HepG2 (cell line): ENCODE measurements around the gene ZNF683. TPM values are rescaled to one million over a fixed set of nuclear protein-coding genes. Genes with fewer than 3 reads are reported as not detected.
A peak's percentile ranks its signal among the peaks of the same experiment; 100 is the strongest.

Experiments
- ATAC-seq: fragments of 200-7000 bp; cut with Tn5 transposase; 3 replicates; pipeline ENCODE4 v1.9.1; 2020; ENCODE audit warnings: mild to moderate bottlenecking, moderate library complexity
- BruUV-seq: library from RNA; stranded (reverse); fragments of 400-500 nt; replicated peaks from 2 replicates; lab custom pipeline; 2021; lab: Mats Ljungman, UMichigan
- CTCF ChIA-PET: fragments of 300-600 bp; formaldehyde crosslinking; extraction: SDS; loops from one replicate; lab custom pipeline; 2021; ENCODE audit warnings: low total read pairs, inconsistent platforms, low intra/inter-chr PET ratio; lab: Yijun Ruan, JAX
- POLR2A ChIA-PET: fragments of 350-600 bp; sonication (Branson Sonifier 250); formaldehyde crosslinking; loops from one replicate; lab custom pipeline; 2020; ENCODE audit warnings: antibody characterized with exemption, inconsistent platforms; lab: Yijun Ruan, JAX
- DNase-seq: peaks from one replicate; pipeline ENCODE4 v3.0.0-alpha.2; 2015; ENCODE audit warnings: low spot score
- FAIRE-seq: peaks from 3 replicates; lab custom pipeline; 2011; peaks lifted over from hg19 to GRCh38; lab: Jason Lieb, UNC
- H2AFZ ChIP-seq: one replicate; pipeline ENCODE4 v1.6.1; 2011; ENCODE audit warnings: low read length, inconsistent platforms
- H3K27ac ChIP-seq: fragments of 300-600 bp; 3 replicates; pipeline ENCODE4 v1.8.0; 2011; ENCODE audit warnings: mixed run types, mild to moderate bottlenecking, mixed read lengths, low read length, inconsistent platforms; ENCODE audit not compliant: insufficient read depth; ENCODE audit errors: extremely low read length
- H3K27me3 ChIP-seq, 2 experiments: fragments of 200-600 bp in 1 of 2; 2 replicates in 1 of 2; 3 replicates in 1 of 2; pipeline versions ENCODE4 v1.6.0 to v1.8.0; 2011; ENCODE audit warnings: low read length in 2 of 2, mild to moderate bottlenecking in 2 of 2, moderate library complexity in 2 of 2, inconsistent platforms in 1 of 2; ENCODE audit not compliant: insufficient read depth in 2 of 2, control insufficient read depth in 1 of 2
- H3K36me3 ChIP-seq, 2 experiments: fragments of 200-600 bp in 1 of 2; replicated peaks in 1 of 2; 2 replicates in 1 of 2; 3 replicates in 1 of 2; pipeline versions ENCODE4 v1.5.1 to v1.8.0; 2011; ENCODE audit warnings: low read length in 2 of 2, inconsistent platforms in 1 of 2; ENCODE audit not compliant: insufficient read depth in 2 of 2, control insufficient read depth in 1 of 2
- H3K4me1 ChIP-seq: 2 replicates; pipeline ENCODE4 v1.5.1; 2012; ENCODE audit warnings: low read length, inconsistent platforms; ENCODE audit not compliant: insufficient read depth
- H3K4me2 ChIP-seq: 2 replicates; pipeline ENCODE4 v1.6.0; 2011; ENCODE audit warnings: low read depth, low read length, inconsistent platforms
- H3K4me3 ChIP-seq, 3 experiments: fragments of 200-600 bp in 1 of 3; sonication (generic), shearing (Covaris generic) in 1 of 3; replicated peaks in 1 of 3; 2 replicates each; pipeline ENCODE4 v1.5.1; 2011 to 2016; ENCODE audit warnings: low read length in 3 of 3, inconsistent platforms in 2 of 3, low read depth in 2 of 3, mild to moderate bottlenecking in 2 of 3, control low read depth in 1 of 3, mixed read lengths in 1 of 3; ENCODE audit not compliant: insufficient read depth in 1 of 3
- H3K79me2 ChIP-seq: one replicate; pipeline ENCODE4 v1.6.1; 2011; ENCODE audit warnings: low read length, inconsistent platforms; ENCODE audit not compliant: insufficient read depth
- H3K9ac ChIP-seq: 2 replicates; pipeline ENCODE4 v1.6.0; 2011; ENCODE audit warnings: mild to moderate bottlenecking, low read depth, low read length, inconsistent platforms; ENCODE audit not compliant: insufficient read depth
- H3K9me3 ChIP-seq: 2 replicates; pipeline ENCODE4 v1.5.1; 2012; ENCODE audit warnings: mild to moderate bottlenecking, low read length
- H4K20me1 ChIP-seq: 2 replicates; pipeline ENCODE4 v1.6.0; 2011; ENCODE audit warnings: inconsistent platforms, mild to moderate bottlenecking, low read length, moderate library complexity; ENCODE audit not compliant: insufficient read depth
- RBFOX2 ChIP-seq: fragments of 200-400 bp; formaldehyde crosslinking; IDR thresholded peaks from 2 replicates; pipeline ENCODE4 v1.6.1; 2017; ENCODE audit warnings: low read depth, mild to moderate bottlenecking, low read length
- SALL1 ChIP-seq: sonication (generic); formaldehyde crosslinking; IDR thresholded peaks from 2 replicates; pipeline ENCODE4 v1.8.0; 2022; ENCODE audit warnings: mild to moderate bottlenecking, missing genetic modification reagents
- TBX3 ChIP-seq: fragments of 450-650 bp; IDR thresholded peaks from 2 replicates; pipeline ENCODE4 v1.6.1; 2017; ENCODE audit warnings: antibody characterized with exemption, mild to moderate bottlenecking, inconsistent platforms, borderline replicate concordance
- ZNF772 ChIP-seq: sonication (generic); formaldehyde crosslinking; IDR thresholded peaks from 2 replicates; pipeline ENCODE4 v1.5.0; 2020; ENCODE audit warnings: mild to moderate bottlenecking, missing genetic modification reagents
- ZNF883 ChIP-seq: sonication (generic); formaldehyde crosslinking; IDR thresholded peaks from 2 replicates; pipeline ENCODE4 v1.5.1; 2020; ENCODE audit warnings: mild to moderate bottlenecking, missing genetic modification reagents; ENCODE audit errors: not compliant biosample characterization
- WGBS: methylation state at CpG from one replicate; pipeline ENCODE4 v1.1.6; 2017; ENCODE audit warnings: low lambda C conversion rate; 5-methylcytosine and 5-hydroxymethylcytosine counted together
- in situ Hi-C: cut with HindIII; loops from 2 replicates; pipeline ENCODE4 v1.10.0; 2017; ENCODE audit warnings: low pct_unique_long_range_greater_than_20kb; ENCODE audit not compliant: extremely low pct_ligation_motif_present
- intact Hi-C: fragments of 100-400 bp; cut with micrococcal nuclease; formaldehyde crosslinking; loops from one replicate; pipeline ENCODE4 v1.10.0; 2022; ENCODE audit not compliant: unreplicated experiment
- polyA plus RNA-seq, 8 experiments: library from polyadenylated mRNA; depleted of rRNA in 3 of 8; stranded (reverse) in 7 of 8; unstranded in 1 of 8; fragments of >200 nt; fragmentation: Illumina TruSeq in 4 of 8; extraction: Trizol in 4 of 8; gene quantifications; 2 replicates each; pipeline versions ENCODE4 v1.2.1 to v1.2.3, GENCODE V29; 2011 to 2016; ENCODE audit warnings: low read depth in 4 of 8, missing spikeins in 1 of 8, mixed read lengths in 1 of 8; ENCODE audit not compliant: insufficient read depth in 1 of 8
- total RNA-seq, 5 experiments: library from RNA; depleted of rRNA; stranded (reverse); fragments of >200 nt; fragmentation: Illumina TruSeq; extraction: Trizol; gene quantifications; 2 replicates each; pipeline ENCODE4 v1.2.3, GENCODE V29; 2016; ENCODE audit warnings: low read depth in 1 of 5
- TF ChIP-seq, protein P1 (sequence below): sonication (generic); formaldehyde crosslinking; IDR thresholded peaks from 2 replicates; pipeline ENCODE4 v1.4.0; 2020; ENCODE audit warnings: mild to moderate bottlenecking, missing genetic modification reagents, borderline replicate concordance
- TF ChIP-seq, protein P2 (sequence below): sonication (generic); formaldehyde crosslinking; IDR thresholded peaks from 2 replicates; pipeline ENCODE4 v1.8.0; 2022; ENCODE audit warnings: low read depth, missing genetic modification reagents
- TF ChIP-seq, protein P3 (sequence below): sonication (generic); formaldehyde crosslinking; IDR thresholded peaks from 2 replicates; pipeline ENCODE4 v1.8.1; 2023; ENCODE audit warnings: mild to moderate bottlenecking, inconsistent platforms, moderate library complexity, missing genetic modification reagents, borderline replicate concordance
- TF ChIP-seq, protein P4 (sequence below): sonication (generic); formaldehyde crosslinking; IDR thresholded peaks from 2 replicates; pipeline ENCODE4 v1.4.0; 2020; ENCODE audit warnings: missing genetic modification reagents
- TF ChIP-seq, protein P5 (sequence below): sonication (generic); formaldehyde crosslinking; IDR thresholded peaks from 2 replicates; pipeline ENCODE4 v1.5.1; 2020; ENCODE audit warnings: mild to moderate bottlenecking, missing genetic modification reagents, moderate library complexity

ZNF683 gene
- total and polyA plus RNA-seq, 2 of the 13 experiments (the other 11 are each of a cell fraction or from before 2014, with no cell fraction given): not detected

DNA sequence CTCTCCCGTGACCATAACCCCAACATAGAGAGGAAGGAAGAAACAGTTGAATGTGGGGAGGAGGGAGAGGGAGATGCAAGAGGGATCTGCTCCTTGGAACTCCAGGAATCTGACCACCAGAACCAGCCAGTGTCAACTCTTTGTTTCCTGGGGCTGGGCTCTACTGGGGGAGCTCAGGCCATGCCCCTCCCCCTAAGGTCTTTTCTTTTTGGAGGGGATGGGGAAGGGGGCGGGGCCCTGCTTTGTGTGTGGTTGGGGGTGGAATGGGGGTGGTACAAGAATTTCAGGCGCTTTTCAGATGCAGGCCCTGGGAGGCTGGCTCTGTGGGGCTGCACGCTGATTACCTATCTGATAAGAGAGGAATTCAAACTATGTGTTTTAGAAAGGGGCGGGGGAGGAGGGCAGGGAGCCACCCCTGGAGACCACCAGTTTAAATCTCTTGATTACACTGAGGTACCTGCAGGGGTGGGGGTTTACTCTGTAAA is 46.4 kb upstream of the ZNF683 start (continued):
- TF ChIP-seq TBX3 (no peak), ZNF883 (CRISPR knock-in tag) (no peak)
- TF ChIP-seq, protein P1, sequence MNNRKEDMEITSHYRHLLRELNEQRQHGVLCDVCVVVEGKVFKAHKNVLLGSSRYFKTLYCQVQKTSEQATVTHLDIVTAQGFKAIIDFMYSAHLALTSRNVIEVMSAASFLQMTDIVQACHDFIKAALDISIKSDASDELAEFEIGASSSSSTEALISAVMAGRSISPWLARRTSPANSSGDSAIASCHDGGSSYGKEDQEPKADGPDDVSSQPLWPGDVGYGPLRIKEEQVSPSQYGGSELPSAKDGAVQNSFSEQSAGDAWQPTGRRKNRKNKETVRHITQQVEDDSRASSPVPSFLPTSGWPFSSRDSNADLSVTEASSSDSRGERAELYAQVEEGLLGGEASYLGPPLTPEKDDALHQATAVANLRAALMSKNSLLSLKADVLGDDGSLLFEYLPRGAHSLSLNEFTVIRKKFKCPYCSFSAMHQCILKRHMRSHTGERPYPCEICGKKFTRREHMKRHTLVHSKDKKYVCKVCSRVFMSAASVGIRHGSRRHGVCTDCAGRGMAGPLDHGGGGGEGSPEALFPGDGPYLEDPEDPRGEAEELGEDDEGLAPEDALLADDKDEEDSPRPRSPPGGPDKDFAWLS (CRISPR knock-in tag): no peak

DNA sequence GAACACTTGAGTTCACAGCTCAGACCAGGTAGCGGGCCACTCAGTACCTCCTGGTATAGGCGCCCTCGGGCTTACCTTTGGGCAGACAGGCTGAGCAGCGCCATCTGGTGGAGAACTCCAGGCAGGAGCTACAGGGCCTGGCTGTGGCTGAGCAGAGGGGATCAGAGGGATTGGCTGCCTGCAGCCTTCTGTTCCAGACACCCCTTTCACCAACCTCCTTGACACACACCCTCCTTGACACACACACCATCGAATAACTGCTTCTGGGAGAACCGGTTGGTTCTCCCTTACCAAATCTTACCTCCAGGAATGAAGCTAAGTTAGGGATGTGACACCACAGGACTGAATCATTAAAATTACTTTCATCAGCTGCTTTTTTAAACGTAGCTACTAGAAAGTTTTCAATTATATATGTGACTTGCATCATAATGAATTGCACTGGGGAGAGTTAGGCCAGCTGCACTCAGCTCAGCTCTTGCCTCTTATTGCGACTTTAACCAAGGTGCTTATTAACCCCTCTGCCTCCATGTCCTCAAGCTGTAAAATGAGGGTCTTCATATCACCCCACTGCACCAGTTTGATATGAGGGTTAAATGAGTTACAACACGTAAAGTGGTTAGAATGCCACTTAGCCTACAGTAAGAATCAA is 44.7 kb upstream of the ZNF683 start:
- ATAC-seq (peak; percentile 100), FAIRE-seq (peak; percentile 68), DNase-seq (peak; percentile 63)
- H3K9me3 ChIP-seq: no peaks in the 10 kb centered on the region
- no peak overlapping the region for H3K4me2 ChIP-seq
- no TSS peak for BruUV-seq
- in situ Hi-C loops (no loop called here), intact Hi-C loops (loop anchor here (1.0 kb wide), 1 partner anchor 132 kb away; no protein-coding TSS in a partner anchor)
- H3K9ac ChIP-seq: no peak overlapping the region
- POLR2A ChIA-PET: interaction anchor here (0.6 to 1.1 kb wide), 2 partner anchors 15 to 110 kb away, joined by 4 to 6 read pairs; partner anchors contain the start of gene DHDDS
- H3K79me2 ChIP-seq: no peaks in the 10 kb centered on the region
- no peaks in the 10 kb centered on the region for H3K36me3 ChIP-seq
- peaks cover 1 to 20% of the 10 kb centered on the region in 2 experiments; a peak in 2 of 5 replicates for H3K27me3 ChIP-seq
- no peak overlapping the region for H3K27ac ChIP-seq
- CTCF ChIA-PET: interaction anchor here (2.4 to 3.2 kb wide), 2 partner anchors 132 to 142 kb away, joined by 9 to 22 read pairs; no protein-coding TSS in a partner anchor
- H4K20me1 ChIP-seq: no peaks in the 10 kb centered on the region
- no peak overlapping the region for H3K4me3 ChIP-seq
- WGBS: 16% methylated on average over 5 of the region's 9 CpGs
- no peak overlapping the region for H2AFZ ChIP-seq
- no peaks in the 10 kb centered on the region for H3K4me1 ChIP-seq
- TF ChIP-seq ZNF772 (CRISPR knock-in tag): 0 out of 2 replicates have a peak, but pooled peaks have one; percentile 31
- TF ChIP-seq RBFOX2: no peak
- TF ChIP-seq, protein P2, sequence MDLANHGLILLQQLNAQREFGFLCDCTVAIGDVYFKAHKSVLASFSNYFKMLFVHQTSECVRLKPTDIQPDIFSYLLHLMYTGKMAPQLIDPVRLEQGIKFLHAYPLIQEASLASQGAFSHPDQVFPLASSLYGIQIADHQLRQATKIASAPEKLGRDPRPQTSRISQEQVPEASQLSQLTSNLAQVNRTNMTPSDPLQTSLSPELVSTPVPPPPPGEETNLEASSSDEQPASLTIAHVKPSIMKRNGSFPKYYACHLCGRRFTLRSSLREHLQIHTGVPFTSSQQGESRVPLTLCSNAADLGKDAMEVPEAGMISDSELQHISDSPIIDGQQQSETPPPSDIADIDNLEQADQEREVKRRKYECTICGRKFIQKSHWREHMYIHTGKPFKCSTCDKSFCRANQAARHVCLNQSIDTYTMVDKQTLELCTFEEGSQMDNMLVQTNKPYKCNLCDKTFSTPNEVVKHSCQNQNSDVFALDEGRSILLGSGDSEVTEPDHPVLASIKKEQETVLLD (CRISPR knock-in tag): no peak
- TF ChIP-seq, protein P3, sequence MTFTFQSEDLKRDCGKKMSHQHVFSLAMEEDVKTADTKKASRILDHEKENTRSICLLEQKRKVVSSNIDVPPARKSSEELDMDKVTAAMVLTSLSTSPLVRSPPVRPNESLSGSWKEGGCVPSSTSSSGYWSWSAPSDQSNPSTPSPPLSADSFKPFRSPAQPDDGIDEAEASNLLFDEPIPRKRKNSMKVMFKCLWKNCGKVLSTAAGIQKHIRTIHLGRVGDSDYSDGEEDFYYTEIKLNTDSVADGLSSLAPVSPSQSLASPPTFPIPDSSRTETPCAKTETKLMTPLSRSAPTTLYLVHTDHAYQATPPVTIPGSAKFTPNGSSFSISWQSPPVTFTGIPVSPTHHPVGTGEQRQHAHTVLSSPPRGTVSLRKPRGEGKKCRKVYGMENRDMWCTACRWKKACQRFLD (CRISPR knock-in tag): no peak
- TF ChIP-seq, protein P4, sequence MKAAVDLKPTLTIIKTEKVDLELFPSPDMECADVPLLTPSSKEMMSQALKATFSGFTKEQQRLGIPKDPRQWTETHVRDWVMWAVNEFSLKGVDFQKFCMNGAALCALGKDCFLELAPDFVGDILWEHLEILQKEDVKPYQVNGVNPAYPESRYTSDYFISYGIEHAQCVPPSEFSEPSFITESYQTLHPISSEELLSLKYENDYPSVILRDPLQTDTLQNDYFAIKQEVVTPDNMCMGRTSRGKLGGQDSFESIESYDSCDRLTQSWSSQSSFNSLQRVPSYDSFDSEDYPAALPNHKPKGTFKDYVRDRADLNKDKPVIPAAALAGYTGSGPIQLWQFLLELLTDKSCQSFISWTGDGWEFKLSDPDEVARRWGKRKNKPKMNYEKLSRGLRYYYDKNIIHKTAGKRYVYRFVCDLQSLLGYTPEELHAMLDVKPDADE (CRISPR knock-in tag): no peak
- TF ChIP-seq, protein P5, sequence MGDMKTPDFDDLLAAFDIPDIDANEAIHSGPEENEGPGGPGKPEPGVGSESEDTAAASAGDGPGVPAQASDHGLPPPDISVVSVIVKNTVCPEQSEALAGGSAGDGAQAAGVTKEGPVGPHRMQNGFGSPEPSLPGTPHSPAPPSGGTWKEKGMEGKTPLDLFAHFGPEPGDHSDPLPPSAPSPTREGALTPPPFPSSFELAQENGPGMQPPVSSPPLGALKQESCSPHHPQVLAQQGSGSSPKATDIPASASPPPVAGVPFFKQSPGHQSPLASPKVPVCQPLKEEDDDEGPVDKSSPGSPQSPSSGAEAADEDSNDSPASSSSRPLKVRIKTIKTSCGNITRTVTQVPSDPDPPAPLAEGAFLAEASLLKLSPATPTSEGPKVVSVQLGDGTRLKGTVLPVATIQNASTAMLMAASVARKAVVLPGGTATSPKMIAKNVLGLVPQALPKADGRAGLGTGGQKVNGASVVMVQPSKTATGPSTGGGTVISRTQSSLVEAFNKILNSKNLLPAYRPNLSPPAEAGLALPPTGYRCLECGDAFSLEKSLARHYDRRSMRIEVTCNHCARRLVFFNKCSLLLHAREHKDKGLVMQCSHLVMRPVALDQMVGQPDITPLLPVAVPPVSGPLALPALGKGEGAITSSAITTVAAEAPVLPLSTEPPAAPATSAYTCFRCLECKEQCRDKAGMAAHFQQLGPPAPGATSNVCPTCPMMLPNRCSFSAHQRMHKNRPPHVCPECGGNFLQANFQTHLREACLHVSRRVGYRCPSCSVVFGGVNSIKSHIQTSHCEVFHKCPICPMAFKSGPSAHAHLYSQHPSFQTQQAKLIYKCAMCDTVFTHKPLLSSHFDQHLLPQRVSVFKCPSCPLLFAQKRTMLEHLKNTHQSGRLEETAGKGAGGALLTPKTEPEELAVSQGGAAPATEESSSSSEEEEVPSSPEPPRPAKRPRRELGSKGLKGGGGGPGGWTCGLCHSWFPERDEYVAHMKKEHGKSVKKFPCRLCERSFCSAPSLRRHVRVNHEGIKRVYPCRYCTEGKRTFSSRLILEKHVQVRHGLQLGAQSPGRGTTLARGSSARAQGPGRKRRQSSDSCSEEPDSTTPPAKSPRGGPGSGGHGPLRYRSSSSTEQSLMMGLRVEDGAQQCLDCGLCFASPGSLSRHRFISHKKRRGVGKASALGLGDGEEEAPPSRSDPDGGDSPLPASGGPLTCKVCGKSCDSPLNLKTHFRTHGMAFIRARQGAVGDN (CRISPR knock-in tag): 0 out of 2 replicates have a peak, but pooled peaks have one; percentile 13
- TF ChIP-seq SALL1 (CRISPR knock-in tag): peak; percentile 26; the same call in 1 of the 2 replicates
